Cerebellar cortex (tissue), 1 donor: ENCODE results near the gene PLOD2.
A peak's percentile ranks its signal among the peaks of the same experiment; 100 is the strongest.

ENCODE experiments used
- DNase-seq: peaks from one replicate; pipeline ENCODE4 v3.0.0-alpha.2; 2015; ENCODE audit warnings: low spot score

The PLOD2 gene

DNA sequence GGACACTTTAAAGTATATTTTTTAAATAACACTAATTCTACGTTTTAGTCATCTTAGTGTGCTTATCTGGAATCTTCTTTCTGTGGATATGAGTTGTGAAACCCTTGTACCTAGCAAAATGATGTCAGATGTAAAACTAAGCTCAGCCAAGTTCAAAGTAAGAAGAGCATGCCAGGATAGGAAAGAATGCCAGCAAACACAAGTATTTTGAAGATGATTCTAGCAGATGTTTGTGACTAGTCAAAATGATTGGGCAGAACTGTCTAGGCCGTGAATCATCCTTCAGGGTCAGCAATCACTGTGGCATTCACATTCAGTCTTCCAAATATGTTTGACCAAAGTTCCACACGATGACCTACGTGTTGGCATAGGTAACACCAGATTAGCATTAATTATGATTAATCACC, 5.4 kb upstream of the PLOD2 start:
- no peak for DNase-seq

DNA sequence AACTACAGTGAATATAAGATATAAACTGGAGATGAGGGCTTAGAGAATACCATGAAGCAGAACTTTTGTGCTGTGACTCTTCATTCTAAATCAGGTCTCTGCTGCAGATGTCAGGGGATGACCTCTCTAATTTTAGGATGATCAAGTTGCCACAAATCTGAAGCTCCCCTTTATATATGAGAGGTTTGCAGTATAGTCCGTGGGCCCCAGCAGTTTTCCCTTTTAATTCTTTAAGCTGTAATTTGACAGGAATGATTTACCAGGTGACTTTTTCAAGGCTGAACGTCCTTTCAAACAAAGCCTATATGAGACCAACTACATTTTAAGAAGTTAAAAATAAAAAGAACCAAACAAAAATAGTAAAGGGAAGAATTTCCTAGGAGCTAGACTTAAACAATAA, 4.9 kb upstream of the PLOD2 start:
- DNase-seq: no peak

DNA sequence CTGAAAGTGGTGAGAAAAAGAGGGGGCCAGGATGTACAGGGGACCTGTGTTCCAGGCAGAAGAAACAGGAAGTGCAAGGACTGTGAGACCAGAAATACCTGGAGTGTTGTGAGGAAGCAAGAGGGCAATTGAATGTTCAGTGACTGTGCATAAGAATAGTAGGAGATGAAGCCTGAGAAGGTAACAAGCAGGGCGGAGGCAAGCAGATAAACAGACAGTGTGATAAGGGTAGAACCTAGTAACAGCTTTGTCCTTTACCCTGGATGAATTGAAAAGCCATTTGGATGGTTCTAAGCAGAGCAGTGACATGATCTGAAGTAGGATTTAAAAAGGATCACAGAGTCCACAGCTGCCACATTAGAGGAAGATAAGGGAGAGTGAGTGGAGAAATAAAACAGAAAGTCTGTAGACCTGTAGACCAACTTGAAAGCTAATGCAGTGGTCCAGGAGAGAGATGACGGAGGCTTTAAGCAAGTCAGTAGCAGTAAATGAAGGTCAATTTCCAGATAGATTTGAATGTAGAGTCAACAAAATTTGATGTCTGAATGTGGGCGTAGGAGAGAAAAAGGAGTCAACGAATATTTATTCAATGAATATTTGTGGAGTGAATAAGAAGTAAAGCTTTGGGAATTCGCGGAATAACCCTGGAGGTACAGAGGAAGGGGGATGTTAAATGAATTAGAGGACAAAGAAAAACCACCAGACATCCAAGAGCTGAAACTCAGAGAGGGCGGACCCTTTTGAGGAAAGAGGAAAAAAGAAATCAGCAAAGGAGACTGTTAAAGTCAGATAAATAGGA, 4.2 kb upstream of the PLOD2 start:
- DNase-seq: no peak

GRCh38 chr3:146164506-146164905, 3.5 kb upstream of the PLOD2 start:
- no peak for DNase-seq

GRCh38 chr3:146164071-146164470, 3.1 kb upstream of the PLOD2 start:
- no peak for DNase-seq

GRCh38 chr3:146163584-146163983, 2.6 kb upstream of the PLOD2 start:
- no peak for DNase-seq

GRCh38 chr3:146162561-146162960, 1.6 kb upstream of the PLOD2 start:
- no peak for DNase-seq

DNA sequence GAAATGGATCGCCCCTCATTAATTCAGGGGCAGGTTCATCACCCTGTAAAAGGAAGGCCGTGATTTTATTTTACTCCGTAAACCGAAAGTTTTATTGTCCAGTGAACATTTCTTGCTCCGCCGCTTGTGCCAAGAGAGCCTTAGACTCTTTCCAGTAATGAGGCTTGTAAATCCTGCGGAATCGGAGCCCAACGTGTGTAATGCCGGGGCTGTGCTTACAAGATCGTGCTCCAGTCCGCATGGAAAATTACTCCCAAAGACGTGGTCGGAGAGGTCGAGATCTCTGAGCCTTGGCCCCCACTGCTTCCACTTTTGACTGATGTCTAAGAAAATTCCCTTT, 649 bp upstream of the PLOD2 start:
- DNase-seq: peak; percentile 42

- DNase-seq: peak; percentile 74
Measured at GRCh38 chr3:146160321-146160963, 542 bp downstream of the PLOD2 start.

DNA sequence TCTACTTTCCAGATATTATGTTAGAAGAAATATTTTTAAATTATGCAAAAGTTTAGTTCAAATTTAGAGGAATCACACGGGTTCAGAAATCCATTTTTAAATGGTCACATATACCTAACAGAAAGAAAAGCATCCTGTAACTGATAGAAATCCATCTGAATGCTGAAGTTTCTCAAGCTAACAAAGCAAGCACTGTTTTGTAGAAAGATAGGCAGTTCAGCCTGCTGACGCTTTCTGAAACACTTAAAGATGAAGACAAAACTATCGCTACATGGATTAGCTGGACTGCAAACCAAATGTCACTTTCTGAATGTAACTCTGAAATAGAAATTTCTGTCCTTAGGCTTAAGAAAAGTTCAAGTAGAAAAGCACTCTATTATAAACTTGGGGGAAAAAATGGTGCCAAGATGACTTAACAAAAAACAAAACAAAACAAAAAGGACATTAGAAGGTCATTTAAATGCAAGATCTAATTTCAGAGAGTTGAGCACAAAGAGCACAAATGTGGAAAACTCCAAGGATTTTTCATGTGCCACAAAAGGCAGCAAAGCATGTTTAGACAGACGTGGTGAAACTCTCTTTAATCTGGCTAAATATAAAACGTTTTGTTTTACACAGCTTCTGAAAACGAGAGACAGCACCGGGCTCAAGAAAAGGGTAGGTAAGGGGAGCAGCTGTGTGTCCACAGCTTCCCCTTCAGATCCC, 1.2 kb downstream of the PLOD2 start:
- DNase-seq: no peak

DNA sequence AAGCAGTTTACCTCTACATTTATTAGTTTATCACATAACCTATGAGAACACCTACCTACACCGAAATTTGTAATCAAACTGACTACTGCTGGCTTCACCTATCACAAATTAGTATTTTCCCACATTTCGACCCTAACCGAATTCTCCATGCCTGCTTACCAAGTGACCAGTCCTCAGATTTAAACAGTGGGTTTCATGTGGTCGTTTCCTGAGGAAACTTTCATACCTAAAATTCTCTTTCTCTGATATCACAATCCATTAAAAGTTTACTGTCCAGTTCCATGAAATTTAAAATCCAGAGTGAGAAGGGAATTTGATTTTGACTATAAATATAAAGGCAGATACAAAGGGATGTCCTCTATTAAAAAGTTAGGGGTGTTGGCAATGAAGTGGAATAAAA, 1.9 kb downstream of the PLOD2 start:
- DNase-seq: no peak

GRCh38 chr3:146157325-146158060, 3.5 kb downstream of the PLOD2 start:
- DNase-seq: no peak

DNA sequence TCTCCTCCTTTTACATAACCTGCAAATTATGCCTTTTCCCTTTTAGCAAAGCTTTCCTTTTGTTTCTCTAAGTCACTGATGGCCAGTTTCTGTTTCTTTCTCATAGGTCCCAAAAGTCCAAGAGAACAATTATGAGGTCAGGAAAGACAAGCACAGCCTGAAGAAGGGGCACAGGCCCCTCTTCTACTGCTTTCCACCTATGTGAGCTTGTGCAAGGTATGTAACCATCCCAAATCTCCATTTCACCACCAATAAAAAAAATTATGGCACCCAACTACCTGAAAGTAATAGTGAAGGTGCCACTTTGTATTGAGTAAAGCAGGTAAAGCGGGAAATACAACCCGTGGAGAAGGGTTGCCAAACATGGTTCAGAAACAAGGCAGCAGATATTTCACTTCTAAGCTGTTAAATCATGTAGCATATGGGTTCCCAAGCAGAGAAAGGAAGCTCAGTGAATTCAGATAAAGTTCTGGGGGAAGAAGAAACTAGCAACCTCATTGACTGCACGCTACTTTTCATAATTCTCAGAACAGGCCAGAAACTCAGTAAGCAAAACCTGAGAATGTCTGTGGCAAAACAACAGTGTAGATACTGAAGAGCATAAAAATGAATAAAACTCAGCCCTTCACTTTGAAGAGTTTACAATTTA, 4.2 kb downstream of the PLOD2 start:
- peak; percentile 8 for DNase-seq

GRCh38 chr3:146156095-146156494, 4.9 kb downstream of the PLOD2 start:
- DNase-seq: peak; percentile 52

- DNase-seq: no peak
Measured at GRCh38 chr3:146154995-146155394, 6.0 kb downstream of the PLOD2 start.

GRCh38 chr3:146154316-146154715, 6.7 kb downstream of the PLOD2 start:
- no peak for DNase-seq

DNA sequence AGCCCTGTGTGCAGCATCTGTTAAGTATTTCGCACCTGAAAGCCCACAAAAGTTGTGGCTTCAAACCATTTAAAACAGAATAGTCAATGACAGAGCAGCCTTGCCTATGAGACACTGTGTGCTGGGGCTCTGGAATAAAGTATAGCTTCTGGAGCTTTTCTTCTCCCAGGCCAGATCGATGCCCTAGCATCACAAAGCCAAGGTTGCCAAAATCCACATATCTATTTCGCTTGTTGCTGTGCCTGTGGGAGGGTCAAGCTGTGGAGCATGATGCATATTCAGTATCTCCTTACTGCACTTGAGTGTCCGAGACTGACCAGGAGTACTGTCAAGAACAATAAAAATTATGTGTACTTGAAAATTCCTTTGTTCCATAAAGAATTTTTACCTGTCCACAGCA, 7.6 kb downstream of the PLOD2 start:
- DNase-seq: no peak

DNA sequence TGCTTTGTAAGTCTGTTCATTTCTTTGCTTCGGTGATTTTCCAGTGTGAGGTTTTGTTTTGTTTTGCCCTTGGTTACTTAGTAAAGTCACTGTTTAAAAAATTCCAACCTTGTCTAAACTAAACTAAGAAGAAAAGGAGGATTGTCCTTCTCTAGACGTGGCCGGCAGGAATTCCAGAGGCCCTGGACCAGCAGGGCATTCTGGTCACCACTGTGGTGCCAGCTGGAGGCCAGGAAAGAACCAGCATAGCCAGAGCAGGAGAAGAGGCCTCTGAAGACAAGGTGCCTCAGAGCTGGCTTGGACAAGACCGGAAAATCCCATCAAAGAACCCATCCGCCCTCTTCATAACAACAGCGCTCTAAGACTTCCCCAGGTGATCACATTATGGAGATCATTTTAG, 8.2 kb downstream of the PLOD2 start:
- no peak for DNase-seq

GRCh38 chr3:146148468-146148931, 12.5 kb downstream of the PLOD2 start:
- no peak for DNase-seq

DNA sequence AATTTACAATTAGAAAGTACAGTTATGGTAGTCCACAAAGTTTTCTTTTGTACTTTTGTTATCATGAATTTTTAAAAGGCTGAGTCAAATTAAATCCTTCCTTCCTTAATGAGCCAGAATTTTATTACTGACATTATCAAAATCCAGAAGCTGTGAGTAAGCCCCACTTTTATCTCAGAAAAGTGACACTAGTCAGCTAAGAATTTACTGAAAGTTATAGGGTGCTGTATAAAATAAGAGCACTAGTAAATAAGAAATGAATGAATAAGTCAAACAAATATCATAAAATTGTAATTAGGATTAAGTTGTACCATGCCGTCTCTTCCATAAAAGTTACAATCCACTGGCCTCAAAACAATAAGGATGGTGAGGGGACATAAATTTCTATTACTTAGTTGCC, 15.3 kb downstream of the PLOD2 start:
- DNase-seq: no peak

- peak; percentile 13 for DNase-seq
Measured at GRCh38 chr3:146142757-146143156, 18.2 kb downstream of the PLOD2 start.

DNA sequence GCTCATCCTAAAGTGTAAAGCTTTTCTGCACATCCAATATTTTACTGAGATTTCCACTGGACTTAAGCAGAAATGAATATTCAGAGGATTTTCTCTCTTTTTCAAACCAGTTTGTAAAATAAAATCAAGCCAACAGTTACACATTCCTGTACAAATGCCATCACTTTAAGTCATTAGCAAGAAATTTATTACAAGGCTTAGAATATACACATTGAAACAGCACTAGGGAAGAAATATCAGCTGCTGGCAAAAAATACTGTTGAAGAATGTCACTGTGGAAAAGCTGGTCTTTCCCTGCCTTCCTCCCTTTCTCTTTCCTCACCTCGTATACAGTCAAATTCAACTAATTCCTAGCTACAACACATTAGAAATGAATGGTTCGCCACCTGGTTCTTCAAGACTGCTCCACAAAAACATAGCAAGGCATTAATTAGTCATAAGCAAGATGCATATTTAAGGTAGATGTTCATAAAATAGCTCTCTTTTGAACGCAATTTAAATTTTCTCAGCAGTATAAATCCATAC, 21.3 kb downstream of the PLOD2 start:
- no peak for DNase-seq
